Measurements from ENCODE around the gene GIMAP6. TPM values are rescaled to one million over a fixed set of nuclear protein-coding genes. Genes with fewer than 3 reads are reported as not detected.

GIMAP6 gene
- total RNA-seq, 1 experiment from 2014 or later: not detected

- ChIA-PET CTCF (no interaction called here), POLR2A (ENCODE audit: unreplicated experiment) (interaction anchor here (0.6 kb wide), 1 partner anchor 139 kb away, joined by 3 read pairs; no protein-coding TSS in a partner anchor)
- Histone ChIP-seq H3K9me2 (replicated peaks; ENCODE audit: low read length) (no peaks in the 10 kb centered on the region), H3K79me2 (ENCODE audit: low read length) (no peaks in the 10 kb centered on the region), H3F3A (ENCODE audit: low read length, unreplicated experiment) (no peaks in the 10 kb centered on the region), H3K27me3 (ENCODE audit: low read length) (no peaks in the 10 kb centered on the region), H2AFZ (ENCODE audit: low read length) (no peak overlapping the region), H3K4me1 (ENCODE audit: insufficient read depth, low read length) (no peaks in the 10 kb centered on the region), H3K36me3 (ENCODE audit: low read depth, low read length) (no peaks in the 10 kb centered on the region), H3K27ac (ENCODE audit: low read length) (no peak overlapping the region), H4K20me1 (ENCODE audit: low read length) (no peaks in the 10 kb centered on the region), H3K4me2 (ENCODE audit: low read length) (no peak overlapping the region), H3K9me3 (ENCODE audit: low read length) (no peaks in the 10 kb centered on the region), H3K9ac (ENCODE audit: low read length) (no peak overlapping the region), H3K4me3 (ENCODE audit: low read length) (no peak overlapping the region)
- intact Hi-C loops (cut with micrococcal nuclease): no loop called here
- TF ChIP-seq CTCF (conservative IDR thresholded peaks at IDR 0.05; ENCODE audit: low read depth, low read length): no peak
- no peak for TF ChIP-seq EZH2phosphoT487 (IDR thresholded peaks at IDR 0.05; ENCODE audit: borderline replicate concordance, low read length)
- no peak for TF ChIP-seq EZH2 (IDR thresholded peaks at IDR 0.05; ENCODE audit: low read length, unreplicated experiment)
- ATAC-seq: no peak
- BruUV-seq (replicated peaks): no TSS peak
- DNase-seq: no peak
Observed at GRCh38 chr7:150648353-150649079, 16.3 kb upstream of the GIMAP6 start.

DNA sequence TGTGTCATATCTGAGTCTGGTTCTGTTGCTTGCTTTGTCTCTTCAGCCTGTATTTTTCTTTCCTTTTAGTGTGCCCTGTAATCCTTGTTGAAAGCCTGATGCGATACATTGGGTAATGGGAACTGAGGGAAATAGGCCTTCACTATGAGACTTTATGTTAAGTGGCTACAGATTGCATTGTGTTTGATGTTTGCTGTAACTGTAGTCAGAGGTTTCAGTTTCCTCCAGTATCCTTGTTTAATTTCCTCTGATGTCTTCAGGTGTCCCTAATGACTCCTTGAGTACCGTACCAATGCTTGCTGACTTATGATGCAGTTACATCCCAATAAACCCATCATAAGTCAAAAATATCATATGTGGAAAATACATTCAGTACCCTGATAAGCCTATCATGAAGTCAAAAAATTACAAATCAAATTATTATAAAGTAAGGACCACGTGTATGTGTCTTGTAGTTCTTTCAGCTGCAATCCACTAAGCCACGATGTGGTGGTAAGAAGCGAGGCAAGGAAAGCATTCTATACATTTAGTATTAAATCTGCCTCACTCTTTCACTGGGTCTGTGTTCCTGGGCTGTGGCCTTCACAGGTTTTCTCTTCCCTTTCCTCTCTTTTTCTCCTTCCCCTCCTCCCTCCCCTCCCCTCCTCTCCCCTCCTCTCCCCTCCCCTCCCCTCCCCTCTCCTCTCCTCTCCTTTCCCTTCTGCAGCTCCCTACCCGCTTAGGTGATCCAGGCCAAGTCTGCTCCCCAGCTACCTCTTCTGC lies 13.3 kb upstream of the GIMAP6 start:
- no peaks in the 10 kb centered on the region for H4K20me1 ChIP-seq (ENCODE audit: low read length)
- H3K79me2 ChIP-seq (ENCODE audit: low read length): no peaks in the 10 kb centered on the region
- no peak overlapping the region for H2AFZ ChIP-seq (ENCODE audit: low read length)
- DNase-seq (no peak), ATAC-seq (no peak)
- no peaks in the 10 kb centered on the region for H3K4me1 ChIP-seq (ENCODE audit: insufficient read depth, low read length)
- intact Hi-C loops (cut with micrococcal nuclease): no loop called here
- ChIA-PET CTCF (no interaction called here), POLR2A (ENCODE audit: unreplicated experiment) (no interaction called here)
- no peak overlapping the region for H3K4me2 ChIP-seq (ENCODE audit: low read length)
- no peaks in the 10 kb centered on the region for H3F3A ChIP-seq (ENCODE audit: low read length, unreplicated experiment)
- H3K27ac ChIP-seq (ENCODE audit: low read length): no peak overlapping the region
- TF ChIP-seq EZH2phosphoT487 (IDR thresholded peaks at IDR 0.05; ENCODE audit: borderline replicate concordance, low read length): no peak
- no peak for TF ChIP-seq EZH2 (IDR thresholded peaks at IDR 0.05; ENCODE audit: low read length, unreplicated experiment)
- TF ChIP-seq CTCF (conservative IDR thresholded peaks at IDR 0.05; ENCODE audit: low read depth, low read length): no peak
- H3K27me3 ChIP-seq (ENCODE audit: low read length): no peaks in the 10 kb centered on the region
- no peaks in the 10 kb centered on the region for H3K9me2 ChIP-seq (replicated peaks; ENCODE audit: low read length)
- H3K9me3 ChIP-seq (ENCODE audit: low read length): no peaks in the 10 kb centered on the region
- no TSS peak for BruUV-seq (replicated peaks)
- H3K9ac ChIP-seq (ENCODE audit: low read length): no peak overlapping the region
- H3K36me3 ChIP-seq (ENCODE audit: low read depth, low read length): no peaks in the 10 kb centered on the region
- H3K4me3 ChIP-seq (ENCODE audit: low read length): no peak overlapping the region

GRCh38 chr7:150642926-150643325 lies 10.7 kb upstream of the GIMAP6 start:
- BruUV-seq (replicated peaks): no TSS peak
- H3K9me2 ChIP-seq (replicated peaks; ENCODE audit: low read length): no peaks in the 10 kb centered on the region
- no peak for ATAC-seq
- CTCF ChIA-PET: no interaction called here
- no peak overlapping the region for H3K9ac ChIP-seq (ENCODE audit: low read length)
- no peak overlapping the region for H3K4me2 ChIP-seq (ENCODE audit: low read length)
- H3K27me3 ChIP-seq (ENCODE audit: low read length): no peaks in the 10 kb centered on the region
- no peak overlapping the region for H3K4me3 ChIP-seq (ENCODE audit: low read length)
- no peaks in the 10 kb centered on the region for H3F3A ChIP-seq (ENCODE audit: low read length, unreplicated experiment)
- no peaks in the 10 kb centered on the region for H3K4me1 ChIP-seq (ENCODE audit: insufficient read depth, low read length)
- H3K79me2 ChIP-seq (ENCODE audit: low read length): no peaks in the 10 kb centered on the region
- no peak for TF ChIP-seq CTCF (conservative IDR thresholded peaks at IDR 0.05; ENCODE audit: low read depth, low read length)
- no peak for TF ChIP-seq EZH2phosphoT487 (IDR thresholded peaks at IDR 0.05; ENCODE audit: borderline replicate concordance, low read length)
- no peak for TF ChIP-seq EZH2 (IDR thresholded peaks at IDR 0.05; ENCODE audit: low read length, unreplicated experiment)
- H3K9me3 ChIP-seq (ENCODE audit: low read length): no peaks in the 10 kb centered on the region
- no peak overlapping the region for H3K27ac ChIP-seq (ENCODE audit: low read length)
- H2AFZ ChIP-seq (ENCODE audit: low read length): no peak overlapping the region
- POLR2A ChIA-PET (ENCODE audit: unreplicated experiment): no interaction called here
- DNase-seq: no peak
- no peaks in the 10 kb centered on the region for H4K20me1 ChIP-seq (ENCODE audit: low read length)
- intact Hi-C loops (cut with micrococcal nuclease): no loop called here
- no peaks in the 10 kb centered on the region for H3K36me3 ChIP-seq (ENCODE audit: low read depth, low read length)
